HG03571 (cell line): ENCODE data around the gene TSPAN9.

ENCODE experiments used
- ATAC-seq: cut with Tn5 transposase; IDR thresholded peaks from one replicate; pipeline ENCODE4 v1.9.1; 2021; ENCODE audit not compliant: unreplicated experiment

The TSPAN9 gene

GRCh38 chr12:3243376-3244084 lies 166.4 kb downstream of the TSPAN9 start:
- no peak for ATAC-seq

DNA sequence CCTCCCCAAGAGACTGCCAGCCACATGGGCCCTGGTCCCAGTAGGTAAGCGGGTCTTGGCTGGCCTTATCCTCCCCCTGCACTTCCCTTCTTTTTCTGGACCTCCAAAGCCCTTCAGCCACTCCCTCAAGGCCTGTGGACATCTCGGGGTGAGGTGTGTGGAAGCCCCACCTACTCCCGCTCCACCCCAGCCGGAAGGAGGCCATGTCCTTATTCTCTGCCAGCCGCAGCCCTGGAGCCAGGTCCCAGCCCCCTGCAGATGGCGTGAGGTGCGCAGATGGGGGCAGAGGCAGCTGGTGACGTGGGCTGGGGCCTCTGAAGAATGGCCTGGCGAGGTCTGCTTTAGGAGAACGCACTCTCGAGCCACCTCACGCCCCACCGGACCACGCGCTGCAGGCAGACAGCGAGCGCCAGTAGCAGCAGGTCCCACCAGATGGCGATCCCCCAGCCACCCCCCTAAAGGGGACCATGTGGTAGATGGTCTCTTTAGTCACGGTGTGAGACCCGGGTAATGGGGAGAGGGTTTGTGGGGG lies 167.1 kb downstream of the TSPAN9 start:
- no peak for ATAC-seq

DNA sequence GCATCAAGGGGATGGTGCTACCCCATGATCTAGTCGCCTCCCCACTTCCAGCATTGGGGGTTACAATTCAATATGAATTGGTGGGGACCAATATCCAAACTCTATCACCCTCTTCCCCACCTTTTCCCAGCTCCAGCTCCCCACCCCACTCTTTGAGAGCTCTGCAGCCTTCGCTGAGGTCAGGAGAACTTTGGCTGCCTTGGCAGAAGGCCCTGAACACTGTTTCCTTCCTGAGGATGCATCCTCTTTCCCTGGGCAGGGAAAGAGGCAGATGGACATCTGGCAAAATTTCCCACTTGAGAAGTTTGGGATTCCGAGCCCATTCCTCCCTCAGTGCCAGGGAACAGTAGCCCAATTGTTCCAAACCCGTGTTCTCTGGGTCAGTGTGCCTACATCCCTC lies 169.1 kb downstream of the TSPAN9 start:
- ATAC-seq, result no peak

GRCh38 chr12:3247077-3247476 lies 169.9 kb downstream of the TSPAN9 start:
- no peak for ATAC-seq

DNA sequence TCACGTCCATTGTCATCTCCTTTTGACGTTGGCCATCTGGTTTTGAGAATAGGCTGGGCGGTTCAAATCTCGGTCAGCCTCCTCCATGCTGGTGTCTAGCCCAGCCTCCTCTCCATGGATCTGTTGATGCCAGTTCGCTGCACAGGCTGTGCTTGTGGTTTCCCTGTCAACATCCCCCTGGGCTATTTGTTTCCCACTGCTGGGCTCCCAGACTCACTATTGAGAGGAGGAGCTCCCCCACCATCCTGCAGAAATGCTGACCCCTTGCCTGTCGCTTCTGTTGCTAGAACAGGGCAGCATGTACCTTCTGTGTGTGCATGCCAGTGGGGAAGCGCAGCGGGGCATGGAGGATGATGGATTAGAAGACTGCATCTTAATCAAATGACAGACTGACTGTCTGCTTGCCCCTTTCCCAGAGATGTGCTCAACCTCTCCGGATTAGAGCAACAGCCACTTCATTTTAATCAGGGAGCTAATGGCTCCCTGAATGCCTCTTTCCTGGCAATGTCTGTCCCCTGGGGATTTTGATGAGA lies 170.5 kb downstream of the TSPAN9 start:
- no peak for ATAC-seq

DNA sequence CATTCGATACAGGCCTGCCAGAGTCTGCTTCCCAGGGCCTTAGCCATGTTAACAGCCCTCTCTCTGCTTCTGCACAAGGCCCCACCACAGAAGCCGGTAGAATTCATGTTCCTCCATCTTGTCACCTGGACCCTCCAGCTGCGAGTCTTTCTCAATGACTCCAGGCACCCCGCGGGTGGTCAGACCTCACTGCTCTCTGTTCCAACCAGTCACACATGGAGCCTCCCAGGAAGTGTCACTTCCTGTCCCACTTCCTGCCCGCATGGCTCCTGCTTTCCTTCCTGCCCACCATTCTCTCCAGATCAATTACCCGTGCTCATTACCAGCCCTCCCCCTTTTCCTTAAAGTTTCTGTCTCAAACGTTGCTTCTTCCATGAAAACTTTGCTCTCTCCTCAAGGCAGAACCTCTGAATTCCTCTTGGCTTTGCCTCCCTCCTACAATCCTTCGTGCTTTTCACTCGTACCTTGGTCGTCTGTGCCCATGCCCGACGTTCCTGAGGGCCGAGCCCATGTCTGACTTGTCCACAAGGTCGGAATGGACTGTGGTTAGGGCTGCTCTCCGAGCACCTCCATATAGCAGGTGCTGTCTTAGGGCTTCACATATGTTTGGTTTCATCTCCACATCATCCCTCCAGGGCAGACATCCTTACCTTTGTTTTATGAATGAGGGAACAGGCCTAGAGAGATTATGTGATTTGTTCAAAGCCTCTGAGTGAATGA lies 172.1 kb downstream of the TSPAN9 start:
- ATAC-seq, result no peak

GRCh38 chr12:3250034-3250433 lies 172.9 kb downstream of the TSPAN9 start:
- ATAC-seq, result no peak

DNA sequence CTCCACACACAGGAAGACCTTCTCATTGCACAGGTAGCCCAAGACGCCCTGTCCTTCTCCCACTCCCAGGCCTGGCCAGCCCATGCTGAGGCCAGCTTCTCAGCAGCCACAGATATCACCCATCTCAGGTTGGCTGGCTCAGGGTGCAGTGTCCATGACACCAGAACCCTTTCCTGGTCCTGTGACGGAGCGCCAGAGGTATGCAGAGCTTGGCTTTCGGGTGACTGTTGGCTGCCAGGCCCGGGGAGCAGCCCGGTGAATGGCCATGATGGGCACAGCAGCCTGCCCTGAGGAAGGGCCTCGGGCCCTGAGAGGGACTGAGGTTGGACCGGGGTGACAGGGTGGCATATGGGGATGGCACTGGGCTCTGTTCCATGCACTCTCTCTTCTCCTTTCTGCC lies 173.4 kb downstream of the TSPAN9 start:
- no peak for ATAC-seq

DNA sequence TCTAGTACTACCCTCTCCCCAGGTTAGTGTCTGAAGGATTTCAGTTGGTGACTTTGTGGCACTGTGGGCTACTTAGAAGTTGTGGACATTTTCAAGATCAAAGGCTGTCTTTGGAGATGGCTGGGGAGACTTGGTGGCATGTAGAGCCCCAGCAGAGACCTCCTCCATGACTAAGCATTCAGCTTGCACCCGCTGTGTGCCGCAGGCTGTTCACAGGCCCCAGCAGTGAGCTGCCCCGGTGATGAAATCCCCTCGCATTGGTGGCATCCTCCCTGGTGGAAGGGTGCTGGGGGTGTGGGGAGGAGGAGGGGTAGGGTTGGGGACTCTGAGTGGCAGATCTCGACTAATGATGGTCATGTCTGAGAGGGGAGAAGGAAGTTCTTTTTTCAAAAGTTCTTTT lies 173.9 kb downstream of the TSPAN9 start:
- no peak for ATAC-seq

DNA sequence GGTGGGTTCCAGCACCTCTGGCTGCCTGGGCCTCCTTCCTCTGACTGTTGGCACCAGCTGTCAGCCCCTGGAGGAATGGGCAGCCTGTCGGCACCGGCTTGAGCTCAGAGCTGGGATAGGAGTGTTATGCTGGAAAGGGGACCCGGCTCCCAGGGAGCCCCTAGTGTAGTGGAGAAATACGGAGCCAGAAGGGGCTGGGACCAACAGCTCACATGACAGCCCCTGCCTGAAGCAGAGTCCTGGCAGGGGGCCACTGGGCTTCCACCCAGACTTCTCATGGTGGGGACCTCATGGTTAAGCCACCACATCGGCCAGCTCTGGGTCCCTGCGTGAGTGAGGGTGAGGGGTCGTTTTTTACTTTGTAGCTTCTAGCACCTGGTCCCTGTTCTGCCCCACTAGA lies 174.5 kb downstream of the TSPAN9 start:
- ATAC-seq, result no peak

- no peak for ATAC-seq
Observed at GRCh38 chr12:3252450-3252891, 175.3 kb downstream of the TSPAN9 start.

- ATAC-seq, result no peak
Observed at GRCh38 chr12:3253682-3254275, 176.6 kb downstream of the TSPAN9 start.

DNA sequence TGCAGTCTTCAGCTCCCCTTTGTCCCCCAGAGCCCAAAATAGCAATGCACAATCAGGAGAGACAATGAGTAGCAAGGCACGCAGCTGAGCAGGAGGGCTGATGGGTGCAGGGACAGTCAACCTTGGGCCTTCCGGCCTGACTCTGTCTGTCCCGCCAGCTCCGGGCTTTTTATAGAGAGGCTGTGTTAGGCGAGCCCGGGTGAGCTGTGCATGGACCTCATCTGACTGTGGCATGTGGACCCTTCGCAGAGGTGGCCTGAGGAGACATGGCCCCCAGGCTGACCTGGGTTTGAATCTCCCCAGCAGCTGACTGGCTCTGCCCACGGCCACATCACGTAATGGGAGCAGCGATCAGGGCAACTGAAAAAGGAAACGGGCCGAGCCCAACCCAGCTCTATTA lies 177.9 kb downstream of the TSPAN9 start:
- ATAC-seq, result no peak

GRCh38 chr12:3256103-3256631 lies 179.0 kb downstream of the TSPAN9 start:
- no peak for ATAC-seq

- ATAC-seq, result no peak
Observed at GRCh38 chr12:3257411-3257810, 180.2 kb downstream of the TSPAN9 start.

GRCh38 chr12:3259973-3260372 lies 182.8 kb downstream of the TSPAN9 start:
- no peak for ATAC-seq

DNA sequence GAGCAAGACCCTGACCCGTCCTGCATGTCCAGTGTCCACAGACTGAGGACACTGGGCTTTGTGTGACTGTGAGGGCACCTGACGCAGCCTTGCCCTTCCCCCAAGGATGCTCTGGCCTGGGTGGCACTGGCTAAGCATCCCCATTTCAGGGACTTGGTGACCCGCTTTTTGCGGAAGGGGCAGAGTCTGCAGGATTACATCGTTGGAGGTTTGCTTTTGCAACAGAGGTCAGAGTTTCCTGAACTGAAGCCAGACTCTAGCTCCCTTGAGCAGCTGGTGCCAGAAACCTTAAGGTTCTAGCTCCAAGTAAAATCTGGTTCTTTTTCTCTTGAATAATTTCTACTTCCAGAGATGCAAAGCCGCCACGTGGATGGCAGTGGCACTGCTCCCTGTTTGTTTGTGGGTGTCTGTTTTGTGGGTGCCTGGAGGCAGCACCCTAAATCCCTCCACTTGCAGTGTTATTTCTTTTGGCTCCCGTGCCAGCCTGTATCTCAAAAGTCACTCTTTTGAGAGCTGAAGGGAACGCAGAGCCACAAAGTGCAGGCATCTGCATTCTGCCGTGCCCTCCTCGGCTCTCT lies 184.7 kb downstream of the TSPAN9 start:
- no peak for ATAC-seq

GRCh38 chr12:3262470-3262869 lies 185.3 kb downstream of the TSPAN9 start:
- ATAC-seq, result no peak

- no peak for ATAC-seq
Observed at GRCh38 chr12:3263282-3263681, 186.1 kb downstream of the TSPAN9 start.

DNA sequence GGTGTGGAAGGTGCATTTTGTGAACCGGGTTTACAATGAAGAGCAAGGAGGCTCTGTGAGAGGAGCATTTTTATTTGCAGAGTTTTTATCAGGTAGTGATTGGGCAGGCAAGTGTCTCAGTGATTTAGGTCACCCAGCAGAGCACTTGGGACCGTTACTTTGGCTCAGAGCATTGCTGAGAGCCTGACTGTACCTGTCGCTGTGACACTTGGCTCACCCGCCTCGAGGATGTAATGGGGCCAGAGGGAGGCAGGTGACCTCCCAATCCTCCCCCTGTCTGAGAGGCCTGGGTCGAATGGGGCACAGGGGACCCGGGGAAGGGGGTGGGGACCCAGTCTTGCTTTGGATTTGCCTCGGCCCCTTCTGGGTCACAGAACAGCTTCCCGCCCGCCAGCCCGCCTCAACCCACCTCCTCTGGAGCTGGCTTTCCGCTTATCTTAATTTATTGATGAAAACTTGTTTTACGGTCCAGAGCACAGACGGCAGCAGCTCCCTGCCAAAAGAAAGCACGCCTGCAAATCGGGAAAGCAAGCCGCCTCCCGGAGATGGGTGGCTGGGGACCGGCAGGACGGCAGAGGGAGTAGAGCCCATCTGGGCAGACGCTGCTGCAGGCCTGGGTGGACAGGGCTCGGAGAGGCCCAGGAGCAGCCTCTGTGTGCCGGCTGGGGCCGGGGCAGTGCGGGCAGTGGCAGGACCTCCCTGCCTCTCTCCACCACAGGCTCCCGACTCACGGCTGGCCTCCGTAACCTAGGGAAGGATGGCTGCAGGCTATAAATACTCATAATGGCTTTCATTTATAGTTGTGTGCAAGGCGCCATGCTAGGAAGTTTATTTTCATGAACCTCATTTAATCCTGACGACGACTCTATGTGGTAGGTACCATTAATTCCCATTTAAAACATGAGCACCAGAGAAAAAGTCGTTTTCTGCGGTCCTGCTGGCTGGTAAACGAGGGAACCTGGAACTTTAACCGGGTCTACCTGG lies 187.1 kb downstream of the TSPAN9 start:
- no peak for ATAC-seq
